MM.1S (cell line): ENCODE data around the gene MYOC.

ENCODE experiments used
- EZH2 ChIP-seq: fragments of 300-600 bp; sonication (generic); optimal IDR thresholded peaks from 2 replicates; pipeline ENCODE3; 2017; ENCODE audit warnings: low read depth, mild to moderate bottlenecking, antibody characterized with exemption, low read length, mixed read lengths
- TF ChIP-seq, protein P1 (sequence below): fragments of 300-600 bp; sonication (generic); IDR thresholded peaks from 2 replicates; pipeline ENCODE4 v1.5.1; 2016; ENCODE audit warnings: antibody characterized with exemption, low read length, mixed read lengths

DNA sequence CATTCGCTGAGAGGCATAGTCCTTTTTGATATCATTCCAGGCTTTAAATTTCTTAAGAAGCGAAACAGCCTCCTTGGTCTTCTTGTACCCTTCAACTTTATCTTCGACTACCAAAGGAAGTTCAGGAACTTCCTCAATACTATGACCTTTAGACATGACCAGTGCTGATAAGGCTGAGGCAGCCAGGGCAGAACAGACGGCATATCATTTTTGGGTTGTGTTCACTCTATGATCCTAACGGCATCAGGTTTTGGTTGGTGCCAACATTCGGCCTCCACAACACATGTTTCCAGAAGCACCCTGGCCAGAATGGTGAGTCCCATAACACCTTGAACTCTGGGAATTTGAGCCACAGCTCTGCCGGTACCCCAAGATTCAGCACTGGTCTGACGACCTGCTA is 31.4 kb upstream of the MYOC start:
- no peak for TF ChIP-seq EZH2
- TF ChIP-seq, protein P1, sequence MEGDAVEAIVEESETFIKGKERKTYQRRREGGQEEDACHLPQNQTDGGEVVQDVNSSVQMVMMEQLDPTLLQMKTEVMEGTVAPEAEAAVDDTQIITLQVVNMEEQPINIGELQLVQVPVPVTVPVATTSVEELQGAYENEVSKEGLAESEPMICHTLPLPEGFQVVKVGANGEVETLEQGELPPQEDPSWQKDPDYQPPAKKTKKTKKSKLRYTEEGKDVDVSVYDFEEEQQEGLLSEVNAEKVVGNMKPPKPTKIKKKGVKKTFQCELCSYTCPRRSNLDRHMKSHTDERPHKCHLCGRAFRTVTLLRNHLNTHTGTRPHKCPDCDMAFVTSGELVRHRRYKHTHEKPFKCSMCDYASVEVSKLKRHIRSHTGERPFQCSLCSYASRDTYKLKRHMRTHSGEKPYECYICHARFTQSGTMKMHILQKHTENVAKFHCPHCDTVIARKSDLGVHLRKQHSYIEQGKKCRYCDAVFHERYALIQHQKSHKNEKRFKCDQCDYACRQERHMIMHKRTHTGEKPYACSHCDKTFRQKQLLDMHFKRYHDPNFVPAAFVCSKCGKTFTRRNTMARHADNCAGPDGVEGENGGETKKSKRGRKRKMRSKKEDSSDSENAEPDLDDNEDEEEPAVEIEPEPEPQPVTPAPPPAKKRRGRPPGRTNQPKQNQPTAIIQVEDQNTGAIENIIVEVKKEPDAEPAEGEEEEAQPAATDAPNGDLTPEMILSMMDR: no peak
